ENCODE data around the gene KIAA0232.

- TF ChIP-seq HDAC2 (IDR thresholded peaks at IDR 0.05; ENCODE audit: borderline replicate concordance in 1 of 2, low read depth in 2 of 2, low read length in 2 of 2) (no peak), POLR2AphosphoS5 (IDR thresholded peaks at IDR 0.05; ENCODE audit: low read depth, low read length) (no peak), RAD21 (IDR thresholded peaks at IDR 0.05 in 1 of 2, conservative IDR thresholded peaks at IDR 0.05 in 1 of 2; ENCODE audit: low read depth in 2 of 2, low read length in 2 of 2) (no peak), YY1 (IDR thresholded peaks at IDR 0.05; ENCODE audit: low read depth, low read length) (no peak), EZH2 (IDR thresholded peaks at IDR 0.05; ENCODE audit: low read depth, low read length, severe bottlenecking) (no peak), E2F6 (IDR thresholded peaks at IDR 0.05) (no peak), CTCF (IDR thresholded peaks at IDR 0.05; ENCODE audit: control extremely low read depth in 1 of 3, insufficient read depth in 1 of 3, low read depth in 1 of 3, low read length in 3 of 3) (no peak), EGR1 (IDR thresholded peaks at IDR 0.05; ENCODE audit: borderline replicate concordance, low read depth, low read length) (no peak), SP1 (IDR thresholded peaks at IDR 0.05; ENCODE audit: low read depth, low read length) (no peak), USF2 (IDR thresholded peaks at IDR 0.05; ENCODE audit: low read length) (no peak), CEBPB (IDR thresholded peaks at IDR 0.05; ENCODE audit: low read depth, low read length) (no peak), EP300 (IDR thresholded peaks at IDR 0.05; ENCODE audit: borderline replicate concordance in 1 of 2, low read depth in 2 of 2, low read length in 2 of 2) (no peak), POLR2A (IDR thresholded peaks at IDR 0.05; ENCODE audit: control extremely low read depth in 1 of 2, low read depth in 2 of 2, low read length in 2 of 2) (no peak), TAF7 (optimal IDR thresholded peaks at IDR 0.05; ENCODE audit: borderline replicate concordance, low read depth, low read length) (no peak)
Measured at GRCh38 chr4:6746721-6747293, 35.7 kb upstream of the KIAA0232 start.

Data from H1 (cell line).